Measurements from ENCODE around the gene RALGAPA1. TPM values are rescaled to one million over a fixed set of nuclear protein-coding genes. Genes with fewer than 3 reads are reported as not detected.
"Not testable (repeated sequence)": the region's sequence is repeated elsewhere in the genome, so short reads cannot be mapped to it uniquely, and the experiment has no call there.

The RALGAPA1 gene
- total RNA-seq, 6 experiments from 2014 or later: 16.2 to 23.3 (median 19.7) TPM

DNA sequence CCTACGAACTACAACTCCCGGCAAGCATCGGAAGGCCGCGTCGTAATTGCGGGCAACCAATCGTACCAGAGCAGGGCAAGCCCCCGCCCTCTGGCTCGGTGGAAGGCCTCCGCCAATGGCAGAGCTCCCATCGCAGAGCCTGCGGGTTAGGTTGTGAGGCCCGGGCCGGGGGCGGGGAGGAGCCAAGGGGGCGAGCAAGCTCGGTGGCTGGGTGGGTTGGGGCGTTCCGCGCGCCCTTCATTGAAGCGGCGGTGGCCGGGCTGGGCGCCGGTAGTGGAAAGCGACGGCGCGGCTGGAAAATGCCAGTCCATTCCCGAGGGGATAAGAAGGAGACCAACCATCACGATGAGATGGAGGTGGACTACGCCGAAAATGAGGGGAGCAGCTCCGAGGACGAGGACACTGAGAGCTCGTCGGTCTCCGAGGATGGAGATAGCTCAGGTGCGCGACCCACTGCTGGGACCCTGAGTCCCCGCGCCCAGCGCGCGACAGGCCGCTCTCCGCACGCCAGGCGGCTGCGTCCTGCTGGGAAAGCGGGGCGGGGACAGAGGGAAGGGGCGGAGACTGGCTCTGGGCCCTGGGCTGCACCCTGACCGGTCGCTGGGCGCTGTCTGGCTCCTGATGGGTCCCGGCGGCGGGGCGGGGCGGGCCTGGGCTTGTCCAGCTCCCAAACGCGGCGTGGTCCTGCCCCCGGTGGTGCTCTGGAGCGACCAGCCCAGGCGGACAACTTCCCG, 17.3 kb upstream of the RALGAPA1 start, which contains the start of gene BRMS1L:
Gene BRMS1L, plus strand, starts transcription at position 121 of the 734 bp plus-strand sequence. Its CDS starts 179 bp downstream, at position 300.
- DNase-seq (peak; percentile 99), ATAC-seq (peak; percentile 95 to 97 (median 95))
- intact Hi-C loops (cut with DNase I): no loop called here
- WGBS (ENCODE audit: insufficient coverage, low coverage, low lambda C conversion rate, missing lambda C conversion rate): 0% methylated on average over 33 of the region's 70 CpGs
- Histone ChIP-seq H3K4me3 (peak within 1 kb of the TSS; percentile 92 to 98 (median 94)), H3K4me1 (no peaks in the 10 kb centered on the region), H3K36me3 (no peaks in the 10 kb centered on the region), H3K9me3 (no peaks in the 10 kb centered on the region), H3K27ac (peak within 1 kb of the TSS; percentile 94 to 99 (median 97)), H3K27me3 (no peaks in the 10 kb centered on the region)
- peak; percentile 94 for TF ChIP-seq POLR2A (IDR thresholded peaks at IDR 0.05)
- TF ChIP-seq, protein P1, sequence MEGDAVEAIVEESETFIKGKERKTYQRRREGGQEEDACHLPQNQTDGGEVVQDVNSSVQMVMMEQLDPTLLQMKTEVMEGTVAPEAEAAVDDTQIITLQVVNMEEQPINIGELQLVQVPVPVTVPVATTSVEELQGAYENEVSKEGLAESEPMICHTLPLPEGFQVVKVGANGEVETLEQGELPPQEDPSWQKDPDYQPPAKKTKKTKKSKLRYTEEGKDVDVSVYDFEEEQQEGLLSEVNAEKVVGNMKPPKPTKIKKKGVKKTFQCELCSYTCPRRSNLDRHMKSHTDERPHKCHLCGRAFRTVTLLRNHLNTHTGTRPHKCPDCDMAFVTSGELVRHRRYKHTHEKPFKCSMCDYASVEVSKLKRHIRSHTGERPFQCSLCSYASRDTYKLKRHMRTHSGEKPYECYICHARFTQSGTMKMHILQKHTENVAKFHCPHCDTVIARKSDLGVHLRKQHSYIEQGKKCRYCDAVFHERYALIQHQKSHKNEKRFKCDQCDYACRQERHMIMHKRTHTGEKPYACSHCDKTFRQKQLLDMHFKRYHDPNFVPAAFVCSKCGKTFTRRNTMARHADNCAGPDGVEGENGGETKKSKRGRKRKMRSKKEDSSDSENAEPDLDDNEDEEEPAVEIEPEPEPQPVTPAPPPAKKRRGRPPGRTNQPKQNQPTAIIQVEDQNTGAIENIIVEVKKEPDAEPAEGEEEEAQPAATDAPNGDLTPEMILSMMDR (IDR thresholded peaks at IDR 0.05): peak in 3 of 4 donors; percentile 6 to 19 (median 13)

DNA sequence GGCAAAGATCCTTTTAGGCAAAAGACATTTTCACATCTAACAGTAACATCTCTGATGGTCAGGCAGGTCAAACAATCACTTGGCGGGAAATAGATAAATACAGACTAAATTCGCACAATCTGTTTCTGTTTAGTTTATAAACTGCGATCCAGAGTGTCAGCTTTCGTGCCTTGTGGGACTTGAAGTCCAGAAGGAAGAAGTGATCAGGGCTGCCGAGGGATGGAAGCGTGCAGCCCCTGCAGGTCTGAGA, 16.8 kb upstream of the RALGAPA1 start:
- intact Hi-C loops (cut with DNase I): no loop called here
- WGBS (ENCODE audit: insufficient coverage, low coverage, low lambda C conversion rate, missing lambda C conversion rate): 3% methylated on average over 4 of the region's 6 CpGs
- no peak for DNase-seq
- Histone ChIP-seq H3K9me3 (no peaks in the 10 kb centered on the region), H3K27me3 (no peaks in the 10 kb centered on the region), H3K4me3 (peak overlapping the region; percentile 92 to 98 (median 94)), H3K4me1 (no peaks in the 10 kb centered on the region), H3K36me3 (no peaks in the 10 kb centered on the region), H3K27ac (peak overlapping the region in 1 of 3 donors; percentile 4)
- TF ChIP-seq, protein P1 (IDR thresholded peaks at IDR 0.05): no peak
- TF ChIP-seq POLR2A (IDR thresholded peaks at IDR 0.05): no peak
- ATAC-seq: no peak

DNA sequence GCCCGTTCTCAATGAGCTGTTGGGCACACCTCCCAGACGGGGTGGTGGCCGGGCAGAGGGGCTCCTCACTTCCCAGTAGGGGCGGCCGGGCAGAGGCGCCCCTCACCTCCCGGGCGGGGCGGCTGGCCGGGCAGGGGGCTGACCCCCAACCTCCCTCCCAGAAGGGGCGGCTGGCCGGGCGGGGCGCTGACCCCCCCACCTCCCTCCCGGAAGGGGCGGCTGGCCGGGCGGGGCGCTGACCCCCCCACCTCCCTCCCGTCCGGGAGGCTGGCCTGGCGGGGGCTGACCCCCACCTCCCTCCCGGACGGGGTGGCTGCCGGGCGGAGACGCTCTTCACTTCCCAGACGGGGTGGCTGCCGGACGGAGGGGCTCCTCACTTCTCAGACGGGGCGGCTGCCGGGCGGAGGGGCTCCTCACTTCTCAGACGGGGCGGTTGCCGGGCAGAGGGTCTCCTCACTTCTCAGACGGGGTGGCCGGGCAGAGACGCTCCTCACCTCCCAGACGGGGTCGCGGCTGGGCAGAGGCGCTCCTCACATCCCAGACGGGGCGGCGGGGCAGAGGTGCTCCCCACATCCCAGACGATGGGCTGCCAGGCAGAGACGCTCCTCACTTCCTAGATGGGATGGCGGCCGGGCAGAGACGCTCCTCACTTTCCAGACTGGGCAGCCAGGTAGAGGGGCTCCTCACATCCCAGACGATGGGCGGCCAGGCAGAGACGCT, 15.5 kb upstream of the RALGAPA1 start:
- H3K27me3 ChIP-seq; H3K36me3 ChIP-seq; H3K4me1 ChIP-seq; H3K27ac ChIP-seq; H3K4me3 ChIP-seq; ATAC-seq; DNase-seq; intact Hi-C loops (cut with DNase I); H3K9me3 ChIP-seq: not testable (repeated sequence)
- no CpG with 5 or more reads among the region's 55 CpGs for WGBS (ENCODE audit: insufficient coverage, low coverage, low lambda C conversion rate, missing lambda C conversion rate)

DNA sequence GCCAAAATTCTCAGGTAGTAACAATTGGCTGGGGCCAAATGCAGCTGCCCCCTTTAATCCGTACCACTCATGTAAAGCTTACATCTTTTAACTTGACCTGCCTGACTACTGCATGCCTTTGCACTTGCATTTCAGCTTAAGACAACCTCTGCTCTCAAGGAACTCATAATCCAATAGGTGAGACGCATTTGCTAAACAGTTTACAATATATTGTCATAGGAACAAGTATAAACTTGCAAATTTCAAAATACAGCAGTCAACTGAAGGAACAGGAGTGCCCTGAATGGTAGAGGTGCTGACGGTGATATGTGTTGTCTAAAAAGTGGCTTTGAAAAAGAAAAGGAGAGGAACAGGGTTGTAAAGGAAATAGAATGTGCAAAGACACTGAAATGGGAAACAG, 13.4 kb upstream of the RALGAPA1 start:
- H3K27me3 ChIP-seq: no peaks in the 10 kb centered on the region
- H3K4me1 ChIP-seq: no peaks in the 10 kb centered on the region
- no peak for TF ChIP-seq POLR2A (IDR thresholded peaks at IDR 0.05)
- TF ChIP-seq, protein P1 (IDR thresholded peaks at IDR 0.05): no peak
- no peak overlapping the region for H3K4me3 ChIP-seq
- 89% methylated on average over 3 of the region's 3 CpGs for WGBS (ENCODE audit: insufficient coverage, low coverage, low lambda C conversion rate, missing lambda C conversion rate)
- no peak overlapping the region for H3K27ac ChIP-seq
- H3K9me3 ChIP-seq: no peaks in the 10 kb centered on the region
- no peaks in the 10 kb centered on the region for H3K36me3 ChIP-seq
- no peak for ATAC-seq
- intact Hi-C loops (cut with DNase I): no loop called here
- DNase-seq: no peak

Data from right lobe of liver (tissue), 6 donors.